ENCODE measurements around the gene HOXD4.

Gene HOXD4

GRCh38 chr2:176115883-176116813 is 35.2 kb upstream of the HOXD4 start, which contains the start of gene HOXD10:
TSS of gene HOXD10 (plus strand) at chr2:176116778. CDS start at chr2:176116834, 56 bp downstream.
- Histone ChIP-seq H3K4me2 (ENCODE audit: low read length) (no peak within 1 kb of the TSS), H3F3A (ENCODE audit: control insufficient read depth, insufficient read depth) (no peaks in the 10 kb centered on the region), H3K4me1 (ENCODE audit: control insufficient read depth, low read length) (no peaks in the 10 kb centered on the region), H3K4me3 (ENCODE audit: low read length) (no peak within 1 kb of the TSS), H3K36me3 (ENCODE audit: control insufficient read depth, low read length) (no peaks in the 10 kb centered on the region), H3K9me3 (ENCODE audit: control insufficient read depth, insufficient read depth, low read length) (no peaks in the 10 kb centered on the region), H3K79me2 (ENCODE audit: control insufficient read depth, low read length) (no peaks in the 10 kb centered on the region), H3K27ac (ENCODE audit: low read depth, low read length) (no peak within 1 kb of the TSS), H3K27me3 (ENCODE audit: control insufficient read depth, low read length) (peaks cover 24% of the 10 kb centered on the region), H3K9me2 (replicated peaks; ENCODE audit: control insufficient read depth, low read length) (no peaks in the 10 kb centered on the region), H4K20me1 (ENCODE audit: control insufficient read depth, insufficient read depth, low read depth, low read length) (no peaks in the 10 kb centered on the region)
- TF ChIP-seq EZH2phosphoT487 (IDR thresholded peaks at IDR 0.05; ENCODE audit: borderline replicate concordance, low read length) (no peak), CTCF (IDR thresholded peaks at IDR 0.05; ENCODE audit: low read depth, low read length, poor library complexity, severe bottlenecking) (no peak)

GRCh38 chr2:176117162-176117822 is 34.1 kb upstream of the HOXD4 start:
- Histone ChIP-seq H3K9me3 (ENCODE audit: control insufficient read depth, insufficient read depth, low read length) (no peaks in the 10 kb centered on the region), H4K20me1 (ENCODE audit: control insufficient read depth, insufficient read depth, low read depth, low read length) (no peaks in the 10 kb centered on the region), H3K4me1 (ENCODE audit: control insufficient read depth, low read length) (no peaks in the 10 kb centered on the region), H3K9me2 (replicated peaks; ENCODE audit: control insufficient read depth, low read length) (no peaks in the 10 kb centered on the region), H3K4me2 (ENCODE audit: low read length) (no peak overlapping the region), H3K27ac (ENCODE audit: low read depth, low read length) (no peak overlapping the region), H3F3A (ENCODE audit: control insufficient read depth, insufficient read depth) (no peaks in the 10 kb centered on the region), H3K4me3 (ENCODE audit: low read length) (no peak overlapping the region), H3K36me3 (ENCODE audit: control insufficient read depth, low read length) (no peaks in the 10 kb centered on the region), H3K79me2 (ENCODE audit: control insufficient read depth, low read length) (no peaks in the 10 kb centered on the region), H3K27me3 (ENCODE audit: control insufficient read depth, low read length) (peaks cover 24% of the 10 kb centered on the region)
- TF ChIP-seq CTCF (IDR thresholded peaks at IDR 0.05; ENCODE audit: low read depth, low read length, poor library complexity, severe bottlenecking): no peak
- TF ChIP-seq EZH2phosphoT487 (IDR thresholded peaks at IDR 0.05; ENCODE audit: borderline replicate concordance, low read length): no peak

- no peaks in the 10 kb centered on the region for H3K79me2 ChIP-seq (ENCODE audit: control insufficient read depth, low read length)
- H3F3A ChIP-seq (ENCODE audit: control insufficient read depth, insufficient read depth): no peaks in the 10 kb centered on the region
- no peak overlapping the region for H3K4me2 ChIP-seq (ENCODE audit: low read length)
- no peak for TF ChIP-seq CTCF (IDR thresholded peaks at IDR 0.05; ENCODE audit: low read depth, low read length, poor library complexity, severe bottlenecking)
- TF ChIP-seq EZH2phosphoT487 (IDR thresholded peaks at IDR 0.05; ENCODE audit: borderline replicate concordance, low read length): no peak
- H4K20me1 ChIP-seq (ENCODE audit: control insufficient read depth, insufficient read depth, low read depth, low read length): no peaks in the 10 kb centered on the region
- H3K27me3 ChIP-seq (ENCODE audit: control insufficient read depth, low read length): peaks cover 23% of the 10 kb centered on the region
- H3K9me2 ChIP-seq (replicated peaks; ENCODE audit: control insufficient read depth, low read length): no peaks in the 10 kb centered on the region
- no peaks in the 10 kb centered on the region for H3K4me1 ChIP-seq (ENCODE audit: control insufficient read depth, low read length)
- H3K36me3 ChIP-seq (ENCODE audit: control insufficient read depth, low read length): no peaks in the 10 kb centered on the region
- H3K4me3 ChIP-seq (ENCODE audit: low read length): no peak overlapping the region
- no peaks in the 10 kb centered on the region for H3K9me3 ChIP-seq (ENCODE audit: control insufficient read depth, insufficient read depth, low read length)
- no peak overlapping the region for H3K27ac ChIP-seq (ENCODE audit: low read depth, low read length)
Measured at GRCh38 chr2:176117823-176118371, 33.5 kb upstream of the HOXD4 start.
